GM12873 (cell line): Measurements from ENCODE around the gene FXYD1.

ENCODE experiments used
- TF ChIP-seq, protein P1 (sequence below): IDR thresholded peaks from 2 replicates; pipeline ENCODE4 v1.5.1; 2012; ENCODE audit warnings: low read depth, mild to moderate bottlenecking, moderate library complexity, low read length, control low read depth; ENCODE audit not compliant: insufficient read depth; ENCODE audit errors: missing control alignments

FXYD1 gene

DNA sequence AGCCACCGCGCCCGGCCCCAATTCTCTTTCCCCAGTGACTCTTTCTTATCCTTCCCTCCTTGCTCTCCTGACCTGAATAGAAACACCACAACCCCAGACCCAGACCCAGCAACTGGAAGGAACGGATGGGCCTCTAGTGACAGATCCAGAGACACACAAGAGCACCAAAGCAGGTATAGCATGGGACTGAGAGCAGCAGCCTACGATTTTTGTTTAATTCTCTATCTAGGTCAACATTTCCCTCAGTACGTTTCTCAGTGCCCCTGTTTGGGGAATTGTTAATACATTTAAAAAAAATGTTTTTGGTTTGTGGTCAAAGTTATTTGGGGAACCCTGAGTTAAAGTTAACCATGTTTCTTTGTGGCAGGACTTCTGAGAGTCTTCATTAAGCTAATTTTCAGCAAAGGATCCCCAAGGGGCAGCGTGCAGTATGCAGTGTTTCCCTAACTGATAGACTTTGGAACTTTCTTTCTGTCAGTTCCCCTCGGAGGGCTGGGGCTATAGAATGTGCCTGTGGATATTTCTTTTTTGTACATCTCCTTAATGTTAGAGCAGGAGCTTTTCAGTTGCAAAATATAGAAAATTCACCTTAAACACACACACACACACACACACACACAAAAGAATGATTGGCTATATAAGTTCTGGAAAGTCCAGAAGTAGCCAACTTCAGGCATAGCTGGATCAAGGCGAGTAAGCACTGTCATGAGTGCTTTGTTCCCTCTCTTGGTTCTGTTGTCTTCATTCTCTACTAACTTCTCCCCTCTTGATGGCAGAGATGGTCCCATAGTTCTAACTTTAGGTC lies 22.2 kb downstream of the FXYD1 start:
- TF ChIP-seq, protein P1, sequence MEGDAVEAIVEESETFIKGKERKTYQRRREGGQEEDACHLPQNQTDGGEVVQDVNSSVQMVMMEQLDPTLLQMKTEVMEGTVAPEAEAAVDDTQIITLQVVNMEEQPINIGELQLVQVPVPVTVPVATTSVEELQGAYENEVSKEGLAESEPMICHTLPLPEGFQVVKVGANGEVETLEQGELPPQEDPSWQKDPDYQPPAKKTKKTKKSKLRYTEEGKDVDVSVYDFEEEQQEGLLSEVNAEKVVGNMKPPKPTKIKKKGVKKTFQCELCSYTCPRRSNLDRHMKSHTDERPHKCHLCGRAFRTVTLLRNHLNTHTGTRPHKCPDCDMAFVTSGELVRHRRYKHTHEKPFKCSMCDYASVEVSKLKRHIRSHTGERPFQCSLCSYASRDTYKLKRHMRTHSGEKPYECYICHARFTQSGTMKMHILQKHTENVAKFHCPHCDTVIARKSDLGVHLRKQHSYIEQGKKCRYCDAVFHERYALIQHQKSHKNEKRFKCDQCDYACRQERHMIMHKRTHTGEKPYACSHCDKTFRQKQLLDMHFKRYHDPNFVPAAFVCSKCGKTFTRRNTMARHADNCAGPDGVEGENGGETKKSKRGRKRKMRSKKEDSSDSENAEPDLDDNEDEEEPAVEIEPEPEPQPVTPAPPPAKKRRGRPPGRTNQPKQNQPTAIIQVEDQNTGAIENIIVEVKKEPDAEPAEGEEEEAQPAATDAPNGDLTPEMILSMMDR = no peak

DNA sequence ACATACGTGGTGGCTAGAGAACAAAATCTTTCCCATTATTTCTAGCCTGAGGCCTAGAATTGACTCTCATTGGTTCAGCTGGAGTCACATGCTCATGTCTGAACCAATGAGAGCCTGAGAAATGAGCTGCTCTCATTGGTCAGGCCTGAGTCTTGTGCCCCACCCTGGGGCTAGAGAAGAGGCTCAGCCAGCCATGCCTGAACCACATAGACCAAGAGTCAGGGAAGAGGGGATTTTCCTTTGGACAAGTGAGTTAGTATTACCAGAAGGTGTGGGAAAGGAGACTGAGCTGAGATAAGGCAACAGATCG lies 22.8 kb downstream of the FXYD1 start:
- TF ChIP-seq, protein P1 = no peak

DNA sequence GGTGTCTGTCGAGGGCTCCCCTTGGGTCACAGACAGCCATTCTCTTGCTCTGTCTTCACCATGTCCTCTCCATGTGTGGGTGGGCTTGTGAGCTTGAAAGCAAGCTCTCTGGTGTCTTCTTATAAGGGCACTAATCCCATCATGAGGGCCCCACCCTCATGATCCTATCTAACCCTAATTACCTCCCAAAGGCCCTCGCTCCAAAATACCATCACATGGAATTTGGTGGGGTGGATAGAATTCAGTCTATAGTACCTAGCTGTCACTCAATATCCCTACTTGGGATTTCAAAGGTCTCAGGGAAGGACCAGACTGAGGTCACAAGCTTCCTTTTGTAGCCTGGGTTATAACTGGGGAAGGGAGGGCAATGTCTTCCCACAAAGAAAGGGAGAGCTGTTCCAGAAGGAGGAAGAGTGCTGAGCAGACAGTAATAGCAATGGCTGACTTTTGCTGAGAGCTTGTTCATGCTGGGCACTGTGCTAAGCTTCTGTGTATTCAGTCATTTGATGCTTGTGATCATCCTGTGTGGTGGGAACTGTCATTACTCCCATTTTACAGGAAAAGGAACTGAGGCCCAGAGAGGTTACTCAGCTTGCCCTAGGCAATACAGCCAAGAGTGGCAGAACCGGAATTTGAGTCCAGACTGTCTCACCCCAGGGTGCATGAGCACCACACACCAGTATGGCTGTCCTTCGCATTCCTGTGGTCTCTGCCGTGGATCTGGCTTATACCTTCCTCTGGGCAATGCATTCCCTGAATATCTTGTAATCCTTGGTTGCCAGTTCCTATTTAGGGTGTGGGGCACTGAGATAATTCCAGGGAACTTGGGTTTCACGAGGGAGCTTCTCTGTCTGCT lies 24.1 kb downstream of the FXYD1 start:
- TF ChIP-seq, protein P1 = no peak

DNA sequence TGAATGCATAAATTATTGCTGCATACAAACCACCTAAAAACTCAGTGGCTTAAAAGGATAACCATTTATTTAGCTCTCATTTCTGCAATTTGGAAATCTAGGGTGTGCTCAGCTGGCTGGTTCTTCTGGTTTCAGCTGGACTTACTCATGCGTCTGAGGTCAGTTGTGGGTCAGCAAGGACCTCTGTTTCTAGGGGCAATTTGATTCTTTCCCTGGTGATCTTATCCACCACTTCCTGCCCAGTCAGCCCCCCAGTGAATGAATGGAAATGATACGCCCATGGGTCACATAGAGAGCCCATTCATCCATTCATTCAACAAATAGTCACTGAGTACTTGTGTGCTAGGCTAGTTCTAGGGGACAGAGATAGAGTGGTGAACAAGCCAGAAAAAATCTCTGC lies 25.8 kb downstream of the FXYD1 start:
- TF ChIP-seq, protein P1 = no peak

DNA sequence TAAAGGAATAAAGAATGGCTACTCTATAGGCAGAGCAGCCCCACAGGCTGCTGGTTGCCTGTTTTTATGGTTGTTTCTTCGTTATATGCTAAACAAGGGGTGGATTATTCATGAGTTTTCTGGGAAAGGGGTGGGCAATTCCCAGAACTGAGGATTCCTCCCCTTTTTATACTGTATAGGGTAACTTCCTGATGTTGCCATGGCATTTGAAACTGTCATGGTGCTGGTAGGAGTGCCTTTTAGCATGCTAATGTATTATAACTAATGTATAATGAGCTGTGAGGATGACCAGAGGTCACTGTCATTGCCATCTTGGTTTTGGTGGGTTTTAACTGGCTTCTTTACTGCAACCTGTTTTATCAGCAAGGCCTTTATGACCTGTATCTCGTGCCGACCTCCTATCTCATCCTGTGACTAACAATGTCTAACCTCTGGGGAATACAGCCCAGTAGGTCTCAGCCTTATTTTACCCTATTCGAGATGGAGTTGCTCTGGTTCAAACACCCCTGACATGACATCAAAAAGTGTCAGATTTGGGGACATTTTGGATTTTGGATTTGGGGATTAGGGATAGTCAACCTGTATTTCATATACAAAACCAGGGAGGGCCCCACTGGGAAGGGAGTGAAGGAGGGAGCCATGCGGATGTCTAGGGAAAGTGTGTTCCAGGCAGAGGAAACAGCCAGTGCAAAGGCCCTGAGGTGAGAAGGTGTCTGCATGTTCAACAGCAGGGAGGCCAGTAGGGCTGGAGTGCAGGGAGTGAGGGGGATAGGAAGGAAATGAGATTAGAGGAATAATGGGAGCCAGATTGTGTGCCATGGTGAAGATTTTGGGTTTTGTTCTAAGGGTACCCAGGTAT lies 26.8 kb downstream of the FXYD1 start:
- TF ChIP-seq, protein P1 = no peak

DNA sequence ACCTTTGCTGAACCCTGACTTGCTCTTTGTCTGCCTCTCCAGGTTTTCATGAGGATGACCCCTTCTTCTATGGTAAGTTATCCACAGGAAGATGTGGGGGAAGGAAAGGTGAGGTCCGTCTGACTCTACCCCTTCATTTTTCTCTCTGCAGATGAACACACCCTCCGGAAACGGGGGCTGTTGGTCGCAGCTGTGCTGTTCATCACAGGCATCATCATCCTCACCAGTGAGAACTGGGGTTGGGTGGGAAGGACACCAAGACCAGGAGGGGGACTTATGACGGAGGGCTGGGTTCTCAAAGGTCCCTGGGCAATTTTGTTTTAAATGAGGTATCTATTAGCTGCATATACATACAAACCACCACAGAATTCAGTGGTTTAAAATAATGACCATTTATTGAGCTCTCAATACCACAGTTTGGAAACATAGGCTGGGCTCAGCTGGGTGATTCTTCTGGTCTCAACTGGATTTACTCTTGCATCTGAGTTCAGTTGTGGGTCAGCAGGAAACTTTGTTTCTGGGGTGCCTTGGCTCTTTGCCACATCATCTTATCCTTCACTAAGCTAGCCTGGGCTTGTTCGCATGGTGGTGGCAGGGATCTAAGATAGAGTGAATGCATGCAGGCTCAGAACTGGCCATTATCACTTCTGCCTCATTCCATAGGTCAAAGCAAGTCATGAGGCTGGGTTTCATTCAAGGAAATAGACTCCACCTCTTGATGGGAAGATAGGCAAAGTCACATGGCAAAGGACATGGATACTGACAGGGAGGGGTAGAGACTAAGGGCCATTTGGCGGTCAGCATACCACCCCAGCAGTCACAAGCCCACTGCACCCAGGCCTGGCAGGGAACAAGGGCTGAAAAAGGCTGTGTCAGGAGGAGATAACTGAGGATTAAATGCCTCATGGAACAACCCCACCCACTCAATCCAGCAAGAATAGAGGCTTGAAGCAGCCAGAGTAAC lies 27.8 kb downstream of the FXYD1 start:
- TF ChIP-seq, protein P1 = no peak
